HEK293 (cell line): ENCODE results near the gene MAEA.

Experiments used
- CTCF ChIA-PET: fragments of 350-600 bp; formaldehyde crosslinking; extraction: SDS; loops from one replicate; lab custom pipeline; 2021; ENCODE audit warnings: antibody characterized with exemption; lab: Yijun Ruan, JAX
- POLR2A ChIA-PET: fragments of 300-600 bp; formaldehyde crosslinking; extraction: SDS; loops from one replicate; lab custom pipeline; 2020; ENCODE audit warnings: antibody characterized with exemption, inconsistent platforms; lab: Yijun Ruan, JAX
- H3K27ac ChIP-seq: fragments of 200-500 bp; sonication (Bioruptor generic); 2 replicates; pipeline ENCODE4 v1.5.1; 2014; ENCODE audit warnings: low read depth, low read length, control low read depth, inconsistent platforms; ENCODE audit errors: extremely low read depth
- H3K36me3 ChIP-seq, 2 experiments: fragments of 200-500 bp in 1 of 2; sonication (Bioruptor generic) in 1 of 2; 1 replicate in 1 of 2; 2 replicates in 1 of 2; pipeline ENCODE4 v1.5.1; 2014 to 2017; ENCODE audit warnings: inconsistent platforms in 2 of 2, low read length in 2 of 2; ENCODE audit not compliant: control insufficient read depth in 2 of 2, insufficient read depth in 1 of 2
- H3K4me1 ChIP-seq: fragments of 200-500 bp; sonication (Bioruptor generic); 2 replicates; pipeline ENCODE4 v1.5.1; 2014; ENCODE audit warnings: mild to moderate bottlenecking, low read length, inconsistent platforms; ENCODE audit not compliant: control insufficient read depth, insufficient read depth
- H3K4me3 ChIP-seq: 2 replicates; pipeline ENCODE4 v1.5.1; 2011; ENCODE audit warnings: low read depth, mild to moderate bottlenecking, control low read depth, low read length, moderate library complexity
- H3K9me3 ChIP-seq: fragments of 200-500 bp; sonication (Bioruptor generic); 2 replicates; pipeline ENCODE4 v1.5.1; 2014; ENCODE audit warnings: low read depth, low read length, inconsistent platforms; ENCODE audit not compliant: control insufficient read depth, insufficient read depth
- CTCF ChIP-seq: fragments of 450-650 bp; formaldehyde crosslinking; IDR thresholded peaks from 2 replicates; pipeline ENCODE4 v1.5.1; 2016; ENCODE audit warnings: missing biosample characterization, missing genetic modification characterization
- EGR2 ChIP-seq: fragments of 450-650 bp; formaldehyde crosslinking; IDR thresholded peaks from 2 replicates; pipeline ENCODE4 v1.5.1; 2016; ENCODE audit warnings: low read depth, missing biosample characterization, missing genetic modification characterization
- REPIN1 ChIP-seq: fragments of 450-650 bp; formaldehyde crosslinking; IDR thresholded peaks from 2 replicates; pipeline ENCODE4 v1.5.1; 2017; ENCODE audit warnings: missing biosample characterization, missing genetic modification characterization, low read depth
- ZBTB17 ChIP-seq: fragments of 450-650 bp; formaldehyde crosslinking; IDR thresholded peaks from 2 replicates; pipeline ENCODE4 v1.5.1; 2016; ENCODE audit warnings: missing biosample characterization, missing genetic modification characterization
- ZFP69B ChIP-seq: fragments of 450-650 bp; formaldehyde crosslinking; IDR thresholded peaks from 2 replicates; pipeline ENCODE4 v1.5.1; 2016; ENCODE audit warnings: missing biosample characterization, missing genetic modification characterization
- ZNF184 ChIP-seq: fragments of 450-650 bp; IDR thresholded peaks from 2 replicates; pipeline ENCODE4 v1.5.1; 2018; ENCODE audit warnings: missing biosample characterization, mild to moderate bottlenecking, missing genetic modification characterization
- ZNF19 ChIP-seq: fragments of 450-650 bp; formaldehyde crosslinking; IDR thresholded peaks from 2 replicates; pipeline ENCODE4; 2016; ENCODE audit warnings: missing biosample characterization, missing genetic modification characterization, low read depth
- ZNF221 ChIP-seq: fragments of 450-650 bp; formaldehyde crosslinking; IDR thresholded peaks from 2 replicates; pipeline ENCODE4 v1.5.1; 2017; ENCODE audit warnings: missing biosample characterization, missing genetic modification characterization, borderline replicate concordance
- ZNF274 ChIP-seq, 2 experiments: fragments of 200-500 bp in 1 of 2; fragments of 450-650 bp in 1 of 2; sonication (Bioruptor generic) in 1 of 2; formaldehyde crosslinking in 1 of 2; IDR thresholded peaks; 2 replicates each; pipeline versions ENCODE4 v1.5.1 to v1.6.1; 2014 to 2016; ENCODE audit warnings: borderline replicate concordance in 1 of 2, inconsistent platforms in 1 of 2, low read length in 1 of 2, missing biosample characterization in 1 of 2, missing genetic modification characterization in 1 of 2
- ZNF280C ChIP-seq: fragments of 450-650 bp; formaldehyde crosslinking; IDR thresholded peaks from 2 replicates; pipeline ENCODE4 v1.5.1; 2016; ENCODE audit warnings: missing biosample characterization, missing genetic modification characterization
- ZNF473 ChIP-seq: fragments of 450-650 bp; formaldehyde crosslinking; IDR thresholded peaks from 2 replicates; pipeline ENCODE4 v1.5.1; 2017; ENCODE audit warnings: missing biosample characterization, missing genetic modification characterization
- ZNF549 ChIP-seq: fragments of 450-650 bp; IDR thresholded peaks from 2 replicates; pipeline ENCODE4 v1.5.1; 2018; ENCODE audit warnings: missing biosample characterization, missing genetic modification characterization, mild to moderate bottlenecking, inconsistent platforms, moderate library complexity
- ZNF626 ChIP-seq: fragments of 450-650 bp; sonication (Bioruptor Pico); formaldehyde crosslinking; IDR thresholded peaks from 2 replicates; pipeline ENCODE4 v1.5.1; 2018; ENCODE audit warnings: missing biosample characterization, missing genetic modification characterization, inconsistent platforms

MAEA gene

GRCh38 chr4:1259966-1260365 lies 29.7 kb upstream of the MAEA start (continued):
- no peak for TF ChIP-seq CTCF (tag by site-specific recombination)

GRCh38 chr4:1260418-1261106 lies 29.1 kb upstream of the MAEA start:
- no peaks in the 10 kb centered on the region for H3K4me1 ChIP-seq
- POLR2A ChIA-PET = interaction anchor here (1.3 kb wide), 1 partner anchor 10 kb away, joined by 3 read pairs; no protein-coding TSS in a partner anchor
- TF ChIP-seq ZFP69B (tag by site-specific recombination) (no peak), EGR2 (tag by site-specific recombination) (no peak), ZNF221 (tag by site-specific recombination) (no peak), ZNF19 (tag by site-specific recombination) (no peak), ZNF280C (no peak)
- CTCF ChIA-PET = no interaction called here
- no peak overlapping the region for H3K4me3 ChIP-seq
- no peaks in the 10 kb centered on the region; a peak in 1 of 3 replicates for H3K36me3 ChIP-seq
- no peak overlapping the region for H3K27ac ChIP-seq
- no peaks in the 10 kb centered on the region for H3K9me3 ChIP-seq

GRCh38 chr4:1261107-1261928 lies 28.4 kb upstream of the MAEA start:
- Histone ChIP-seq H3K36me3 (no peaks in the 10 kb centered on the region; a peak in 1 of 3 replicates), H3K4me1 (no peaks in the 10 kb centered on the region), H3K4me3 (no peak overlapping the region), H3K27ac (no peak overlapping the region), H3K9me3 (no peaks in the 10 kb centered on the region)
- ChIA-PET CTCF (no interaction called here), POLR2A (no interaction called here)
- TF ChIP-seq REPIN1 (tag by site-specific recombination) (no peak), ZNF184 (tag by site-specific recombination) (no peak)

- POLR2A ChIA-PET = no interaction called here
- CTCF ChIA-PET = no interaction called here
- H3K36me3 ChIP-seq = no peaks in the 10 kb centered on the region; a peak in 1 of 3 replicates
- no peaks in the 10 kb centered on the region for H3K4me1 ChIP-seq
- no peak for TF ChIP-seq ZBTB17 (tag by site-specific recombination)
- no peak for TF ChIP-seq ZNF274 (IDR thresholded peaks at IDR 0.05; ENCODE audit: low read length)
- TF ChIP-seq ZNF274 (tag by site-specific recombination; IDR thresholded peaks at IDR 0.05; ENCODE audit: borderline replicate concordance) = no peak
- no peak for TF ChIP-seq ZNF626 (tag by site-specific recombination)
- peak; percentile 97 for TF ChIP-seq ZNF549 (tag by site-specific recombination)
- TF ChIP-seq ZNF473 (tag by site-specific recombination) = no peak
- TF ChIP-seq, all 188 proteins: peak for 1
- Histone ChIP-seq H3K27ac (no peak overlapping the region), H3K9me3 (no peaks in the 10 kb centered on the region), H3K4me3 (no peak overlapping the region)
Observed at GRCh38 chr4:1264942-1265341, 24.7 kb upstream of the MAEA start.
